OCI-M2 (cell line): ENCODE measurements around the gene VPS37C.
"Not testable (repeated sequence)": the region's sequence is repeated elsewhere in the genome, so short reads cannot be mapped to it uniquely, and the experiment has no call there.

Experiments used
- DNase-seq: peaks from one replicate; lab custom pipeline; 2025; ENCODE audit not compliant: unreplicated experiment; lab: John Stamatoyannopoulos, UW

Gene VPS37C

DNA sequence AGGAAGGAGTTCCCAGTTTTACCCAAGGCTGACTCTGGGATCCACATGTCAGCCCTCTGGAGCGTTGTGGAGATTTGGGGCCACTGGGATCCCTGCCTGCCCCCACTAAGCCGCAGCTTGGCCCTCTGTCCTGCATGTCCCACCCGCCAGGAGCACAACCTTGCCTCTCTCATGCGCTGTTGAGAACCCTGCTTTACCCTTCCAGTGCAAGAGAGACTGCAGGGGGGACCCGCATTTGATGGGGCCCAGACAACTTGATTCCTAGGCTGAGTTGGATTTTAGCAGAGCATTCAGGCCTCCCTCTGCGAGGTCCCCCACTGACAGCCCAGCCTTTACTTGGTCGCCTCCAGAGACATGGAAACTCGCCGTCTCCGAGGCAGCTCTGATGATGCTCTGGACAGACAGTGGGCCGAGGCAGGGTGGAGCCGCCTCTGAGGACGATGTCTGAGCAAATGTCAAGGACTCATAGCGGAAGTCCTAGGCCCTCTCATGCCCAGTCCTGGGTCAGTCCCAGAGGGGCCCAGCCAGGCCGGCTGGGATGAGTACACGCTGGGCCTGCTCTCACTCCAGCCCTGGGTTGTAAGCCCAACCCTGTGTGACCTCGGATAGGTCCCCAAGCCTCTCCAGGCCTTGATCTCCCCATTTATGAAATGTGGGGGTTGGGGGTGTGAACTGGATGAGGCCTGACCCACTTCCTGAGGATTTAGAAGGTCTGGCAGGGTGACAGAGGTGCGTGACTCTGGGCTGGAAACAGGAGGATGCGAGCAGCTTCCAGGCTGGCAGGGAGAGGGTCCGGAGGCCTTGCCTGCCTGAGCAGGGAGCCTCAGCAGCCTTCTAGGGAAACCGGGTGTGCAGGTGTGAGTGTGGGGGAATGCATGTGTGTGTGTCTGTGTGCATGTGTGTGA lies 58.3 kb downstream of the VPS37C start:
- no peak for DNase-seq

DNA sequence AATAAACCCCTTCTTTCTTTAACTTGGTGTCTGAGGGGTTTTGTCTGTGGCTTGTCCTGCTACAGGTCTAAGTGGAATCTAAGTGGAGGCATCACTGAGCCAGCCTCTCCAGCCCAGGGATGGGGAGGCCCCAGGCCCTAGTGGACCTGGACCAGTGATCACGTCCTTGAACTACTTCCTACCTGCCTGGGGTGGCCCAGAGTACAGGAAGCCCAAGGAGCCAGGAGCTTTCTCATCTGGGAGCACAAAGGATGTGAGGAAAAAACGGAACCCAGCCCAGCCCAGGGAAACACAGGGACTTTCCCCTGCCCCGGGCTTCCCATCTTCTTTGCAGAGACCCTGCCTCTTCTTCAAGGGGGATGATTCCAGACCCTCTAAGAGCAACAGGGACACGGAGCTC lies 62.4 kb downstream of the VPS37C start:
- no peak for DNase-seq

DNA sequence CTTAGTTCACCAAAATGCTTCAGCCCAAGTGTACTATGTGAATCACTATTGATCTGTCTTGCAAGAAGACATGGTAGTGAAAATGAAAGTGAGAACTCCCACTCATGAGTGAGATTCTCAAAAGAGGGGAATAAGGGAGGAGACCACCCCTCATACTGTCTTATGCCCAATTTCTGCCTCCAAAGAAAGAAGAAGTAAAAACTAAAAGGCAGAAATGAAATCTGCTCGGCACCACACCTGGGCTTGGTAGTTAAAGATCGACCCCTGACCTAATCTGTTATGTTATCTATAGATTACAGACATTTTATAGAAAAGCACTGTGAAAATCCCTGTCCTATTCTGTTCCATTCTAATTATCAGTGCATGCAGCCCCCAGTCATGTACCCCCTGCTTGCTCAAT lies 63.0 kb downstream of the VPS37C start:
- not testable (repeated sequence) for DNase-seq

DNA sequence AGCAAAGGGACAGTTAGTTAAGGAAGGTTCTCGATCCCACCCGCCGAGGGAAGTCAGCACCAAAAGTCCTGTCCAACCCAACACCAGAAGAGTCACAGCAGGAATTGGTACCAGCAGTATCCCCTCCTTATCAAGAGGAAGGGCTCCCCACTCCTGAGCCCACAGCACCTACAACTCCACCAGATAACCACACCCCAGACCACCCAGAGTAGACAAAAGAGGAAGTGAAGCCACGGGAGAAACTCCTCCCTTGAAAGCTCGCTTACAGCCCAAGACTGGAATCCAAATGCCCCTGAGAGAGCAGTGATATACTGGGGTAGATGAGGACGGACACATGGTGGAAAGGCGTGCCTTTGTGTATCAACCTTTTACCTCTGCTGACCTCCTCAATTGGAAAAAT lies 66.2 kb downstream of the VPS37C start:
- no peak for DNase-seq

GRCh38 chr11:61094167-61094566 lies 67.1 kb downstream of the VPS37C start:
- not testable (repeated sequence) for DNase-seq

DNA sequence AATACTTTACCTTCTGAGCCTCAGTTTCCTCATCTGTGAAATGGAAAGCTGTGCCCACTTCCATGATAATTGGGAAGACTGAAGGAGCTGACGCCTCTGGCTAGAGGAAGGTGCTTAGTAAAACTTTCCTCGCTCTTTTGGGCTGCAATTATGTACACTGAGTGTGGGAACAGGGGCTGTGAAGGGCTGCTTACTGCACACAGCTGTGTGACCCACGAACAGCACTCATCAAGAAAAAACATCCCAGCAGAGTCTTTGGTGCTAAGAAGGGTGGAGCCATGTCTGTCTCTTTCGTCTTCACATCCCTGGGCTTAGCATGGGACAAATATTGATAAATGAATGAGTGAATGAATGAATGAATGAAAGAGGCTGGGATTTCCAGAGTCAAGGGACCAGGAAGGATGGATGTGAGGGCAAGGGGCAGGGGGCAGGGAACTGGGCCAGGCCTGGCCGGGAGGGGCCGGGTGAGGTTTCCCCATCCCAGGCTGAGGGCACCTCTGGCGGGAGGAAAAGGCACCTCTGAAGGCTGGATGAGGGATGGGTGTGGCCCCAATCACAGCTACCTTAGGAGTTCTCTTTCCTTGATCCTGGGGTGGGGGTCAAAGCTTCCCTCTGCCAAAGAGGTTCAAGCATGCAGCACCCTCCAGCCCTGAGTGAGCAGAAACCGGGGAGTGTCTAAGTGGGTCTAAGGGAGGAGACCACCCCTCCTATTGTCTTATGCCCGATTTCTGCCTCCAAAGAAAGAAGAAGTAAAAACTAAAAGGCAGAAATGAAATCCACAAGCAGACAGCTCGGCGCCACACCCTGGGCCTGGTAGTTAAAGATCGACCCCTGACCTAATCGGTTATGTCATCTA lies 68.1 kb downstream of the VPS37C start:
- DNase-seq = no peak

DNA sequence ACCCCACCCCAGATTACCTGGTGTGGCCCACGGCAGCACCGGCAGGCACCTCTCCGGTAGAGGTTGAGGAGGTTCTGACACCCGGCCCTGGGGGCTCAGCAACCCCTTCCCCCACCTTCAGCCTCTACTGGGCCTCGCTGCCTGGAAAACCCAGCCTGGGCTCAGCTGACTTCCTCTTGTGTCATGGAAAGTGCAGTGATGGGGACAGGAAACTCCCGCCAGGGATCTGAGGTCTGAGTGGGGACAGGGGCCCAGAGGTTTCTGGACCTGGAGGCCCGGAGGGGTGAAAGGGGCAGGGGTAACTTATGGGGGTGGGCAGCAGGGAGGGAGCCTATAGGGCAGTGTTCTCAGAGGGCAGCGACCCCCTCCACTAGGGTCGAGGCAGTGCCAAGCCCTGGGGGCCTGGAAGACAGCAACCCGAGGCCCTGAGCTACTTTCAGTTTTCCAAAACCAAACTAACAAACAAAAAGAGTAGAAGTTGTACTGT lies 68.9 kb downstream of the VPS37C start:
- no peak for DNase-seq

GRCh38 chr11:61091373-61092279 lies 69.6 kb downstream of the VPS37C start:
- DNase-seq = no peak

GRCh38 chr11:61090982-61091372 lies 70.2 kb downstream of the VPS37C start:
- no peak for DNase-seq

DNA sequence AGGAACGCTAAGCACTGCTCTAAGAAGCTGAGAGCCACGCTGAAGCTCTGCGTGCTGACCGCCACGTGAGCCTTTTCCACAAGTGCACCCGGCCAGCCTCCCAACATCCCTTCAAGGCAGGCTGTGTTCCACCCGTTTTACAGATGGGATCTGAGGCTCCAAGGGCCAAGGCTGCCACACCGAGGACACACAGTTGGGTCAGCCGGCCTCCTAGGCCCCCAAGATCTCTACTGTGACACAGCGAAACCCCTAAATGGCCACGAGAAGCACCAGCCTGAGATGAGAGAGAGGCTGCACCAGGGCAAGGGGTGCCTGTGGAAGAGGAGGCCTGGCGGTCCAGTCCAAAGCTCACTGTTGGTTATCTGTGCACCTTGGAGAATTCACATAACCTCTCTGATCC lies 70.7 kb downstream of the VPS37C start:
- DNase-seq = no peak

DNA sequence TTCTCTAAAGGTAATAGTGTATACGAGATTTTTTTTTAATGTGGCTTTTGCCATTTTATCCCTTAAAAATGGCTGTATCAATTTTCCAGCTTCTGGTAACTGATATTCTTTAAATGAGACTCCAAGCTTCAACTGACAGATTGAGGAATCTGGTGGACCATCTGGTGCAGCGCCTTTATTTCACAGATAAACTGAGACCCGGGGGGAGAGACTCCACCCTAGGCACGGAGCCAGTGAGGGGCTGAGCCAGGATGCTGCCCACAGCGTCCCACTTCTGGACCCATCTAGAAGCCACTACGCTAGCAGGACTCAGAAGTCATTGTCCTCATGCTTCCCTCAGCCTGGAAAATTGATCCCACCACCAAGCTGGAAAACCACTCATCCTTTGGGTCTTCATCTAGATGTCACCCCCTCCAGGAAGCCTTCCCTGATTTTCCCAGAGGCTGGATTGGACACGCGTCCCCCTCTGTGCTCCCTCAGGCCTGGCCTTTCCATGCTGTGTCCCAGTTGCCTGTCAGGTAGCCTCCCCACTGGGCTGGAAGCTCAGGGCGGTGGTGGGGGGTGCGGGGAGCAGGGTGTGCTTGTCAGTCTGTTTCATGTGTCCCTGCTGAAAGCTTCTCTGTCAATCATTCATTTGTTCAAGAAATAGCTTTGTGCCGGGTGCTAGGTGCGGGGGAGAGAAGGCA lies 71.3 kb downstream of the VPS37C start:
- DNase-seq = no peak

DNA sequence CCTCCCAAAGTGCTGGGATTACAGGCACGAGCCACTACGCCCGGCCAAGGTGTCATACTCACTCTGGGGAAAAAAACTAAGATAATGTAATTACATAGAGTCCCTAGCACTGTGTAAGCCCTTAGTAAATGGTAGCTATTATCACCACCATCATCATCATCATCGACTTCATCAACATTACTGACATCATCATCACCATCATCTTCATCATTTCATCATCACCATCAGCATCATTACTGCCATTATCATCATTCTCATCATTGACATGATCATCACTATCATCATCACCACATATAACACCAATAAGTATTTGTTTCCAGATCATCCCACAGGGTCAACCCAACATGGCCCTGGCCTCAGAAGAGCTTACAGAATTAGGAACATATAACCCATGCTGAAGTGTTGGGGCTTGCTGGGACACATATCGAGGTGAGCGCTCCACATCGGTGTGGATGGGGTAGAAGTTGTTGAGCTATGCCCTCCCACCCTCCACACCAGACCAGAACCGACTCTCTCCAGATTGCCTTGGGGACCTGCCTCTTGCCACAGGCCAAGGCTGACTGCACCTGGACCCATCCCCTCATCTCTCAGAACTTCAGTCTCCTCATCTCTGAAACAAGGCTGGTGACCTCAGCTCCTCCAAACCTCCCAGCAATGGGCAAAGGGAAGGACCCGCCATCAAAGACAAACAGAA lies 73.7 kb downstream of the VPS37C start:
- no peak for DNase-seq

DNA sequence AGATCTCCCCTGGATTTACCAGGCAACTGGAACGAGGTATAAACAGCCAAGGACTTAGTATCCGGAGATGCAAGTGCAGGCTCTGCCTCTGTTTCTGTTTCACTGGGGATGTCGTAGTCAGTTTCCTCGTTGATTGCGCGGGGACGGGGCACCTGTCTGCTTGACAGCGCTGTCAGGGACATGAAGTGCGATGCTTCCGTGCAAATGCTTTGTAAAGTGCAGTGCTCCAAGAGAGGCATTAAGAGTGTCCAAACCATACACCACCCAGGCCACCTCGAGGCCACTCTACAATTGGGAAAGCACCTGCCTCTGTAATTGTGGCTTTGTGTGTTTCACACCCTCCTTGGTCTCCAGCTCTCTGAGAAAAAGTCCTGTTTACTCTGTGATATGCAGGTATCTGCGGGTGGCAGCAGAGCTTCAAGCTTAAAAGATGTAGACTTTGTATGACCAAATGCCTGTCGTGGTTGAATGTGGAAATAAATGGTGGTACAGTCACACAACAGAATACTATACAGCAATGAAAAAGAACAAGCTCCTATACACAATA lies 77.6 kb downstream of the VPS37C start:
- no peak for DNase-seq

GRCh38 chr11:61082931-61083531 lies 78.2 kb downstream of the VPS37C start:
- no peak for DNase-seq

GRCh38 chr11:61082062-61082870 lies 79.0 kb downstream of the VPS37C start:
- no peak for DNase-seq

DNA sequence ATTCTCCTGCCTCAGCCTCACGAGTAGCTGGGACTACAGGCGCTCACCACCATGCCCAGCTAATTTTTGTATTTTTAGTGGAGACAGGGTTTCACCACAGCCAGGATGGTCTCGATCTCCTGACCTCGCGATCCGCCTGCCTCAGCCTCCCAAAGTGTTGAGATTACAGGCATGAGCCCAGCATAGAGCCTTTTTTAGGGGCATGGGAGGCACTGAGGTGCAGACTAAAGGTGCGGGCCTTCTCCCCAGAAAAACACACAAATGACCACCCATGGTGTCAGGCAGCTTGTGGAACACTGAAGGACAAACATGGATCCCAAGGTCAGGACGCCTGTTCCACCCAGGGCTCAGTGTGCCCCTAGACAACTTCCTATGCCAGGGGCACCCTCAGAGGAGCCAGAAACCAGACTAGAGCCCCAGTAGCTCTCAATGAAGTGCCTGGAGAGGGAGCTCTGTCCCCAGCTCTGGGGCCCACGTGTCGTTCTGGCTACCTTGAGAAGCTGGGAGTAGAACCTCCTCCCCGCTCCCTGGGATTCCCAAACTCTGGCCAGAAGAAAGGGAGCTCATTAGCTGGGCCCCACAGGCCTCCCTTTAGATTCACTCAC lies 80.1 kb downstream of the VPS37C start:
- DNase-seq = no peak

DNA sequence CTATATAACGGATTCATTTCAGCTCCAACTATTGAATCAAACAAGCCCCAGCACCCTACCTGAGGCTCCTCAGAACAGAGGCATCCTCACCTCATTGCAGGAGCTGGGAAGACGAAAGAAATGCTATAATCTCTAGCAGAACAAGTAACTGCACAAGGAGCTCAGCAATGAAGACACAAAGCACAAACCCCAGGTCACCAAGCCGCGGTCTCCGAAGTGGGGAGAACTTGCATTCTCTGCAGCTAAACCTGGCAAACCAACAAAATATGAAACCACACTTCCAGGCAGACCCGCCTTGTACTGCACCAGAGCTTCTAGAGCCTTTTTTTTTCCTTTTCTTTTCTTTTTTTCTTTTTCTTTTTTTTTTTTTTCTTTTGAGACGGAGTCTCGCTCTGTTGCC lies 80.7 kb downstream of the VPS37C start:
- DNase-seq = no peak
